ENCODE measurements around the gene SCLT1.
"Not testable (repeated sequence)": the region's sequence is repeated elsewhere in the genome, so short reads cannot be mapped to it uniquely, and the experiment has no call there.

SCLT1 gene

DNA sequence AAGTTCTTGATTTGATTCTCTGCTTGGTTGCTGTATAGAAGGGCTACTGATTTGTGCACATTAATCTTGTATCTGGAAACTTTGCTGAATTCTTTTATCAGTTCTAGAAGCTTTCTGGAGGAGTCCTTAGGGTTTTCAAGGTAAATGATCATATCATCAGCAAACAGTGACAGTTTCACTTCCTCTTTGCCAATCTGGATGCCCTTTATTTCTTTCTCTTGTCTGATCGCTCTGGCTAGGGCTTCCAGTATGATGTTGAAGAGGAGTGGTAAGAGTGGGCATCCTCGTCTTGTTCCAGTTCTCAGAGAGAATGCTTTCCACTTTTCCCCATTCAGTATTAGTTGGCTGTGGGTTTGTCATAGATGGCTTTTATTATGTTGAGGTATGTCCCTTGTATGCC, 23.8 kb downstream of the SCLT1 start:
- not testable (repeated sequence) for DNase-seq

GRCh38 chr4:129064717-129065116, 28.6 kb downstream of the SCLT1 start:
- no peak for DNase-seq

- DNase-seq: no peak
These were observed 29.7 kb downstream of the SCLT1 start for GRCh38 chr4:129063640-129064039.

GRCh38 chr4:129062580-129062979, 30.8 kb downstream of the SCLT1 start:
- DNase-seq: no peak

- no peak for DNase-seq
These were observed 34.3 kb downstream of the SCLT1 start for GRCh38 chr4:129059028-129059427.

- no peak for DNase-seq
These were observed 47.0 kb downstream of the SCLT1 start for GRCh38 chr4:129046055-129046959.

DNA sequence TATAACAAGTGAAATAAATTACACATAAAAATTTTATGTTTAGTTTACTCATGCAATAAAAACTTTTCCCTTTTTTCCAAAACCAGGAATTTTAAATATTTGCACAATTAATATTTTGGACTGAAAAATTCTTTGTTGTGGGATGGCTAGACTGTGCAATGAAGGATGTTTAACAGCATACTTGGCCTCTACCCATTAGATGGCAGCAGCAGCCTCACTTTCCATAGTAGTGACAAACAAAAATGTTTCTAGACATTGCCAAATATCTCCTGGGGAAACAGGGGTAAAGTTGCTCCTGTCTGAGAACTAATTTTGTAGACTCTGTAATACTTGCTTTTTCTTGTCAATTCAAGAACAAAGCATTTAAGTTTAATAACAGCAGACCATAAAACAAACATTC, 49.8 kb downstream of the SCLT1 start:
- DNase-seq: peak in 1 of 2 experiments; percentile 7

DNA sequence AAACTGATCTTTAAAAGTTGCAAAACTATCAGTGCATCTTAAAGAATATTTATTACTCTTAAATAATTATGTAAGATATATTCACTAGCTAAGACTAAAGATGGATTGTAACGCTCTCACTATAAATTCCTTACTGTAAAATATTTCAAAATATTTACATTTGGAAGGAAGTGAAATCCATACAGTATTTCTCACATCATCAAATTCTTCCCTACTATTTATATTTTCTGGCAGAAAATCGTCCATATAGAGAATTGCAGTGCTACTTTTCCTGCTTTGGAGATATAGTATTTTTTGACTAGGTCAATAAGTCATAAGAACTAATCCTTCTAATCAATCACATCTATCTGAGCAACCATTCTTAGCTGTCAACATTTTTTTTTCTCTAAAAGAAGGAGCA, 52.9 kb downstream of the SCLT1 start:
- DNase-seq: no peak

- no peak for DNase-seq
These were observed 56.2 kb downstream of the SCLT1 start for GRCh38 chr4:129037093-129037492.

DNA sequence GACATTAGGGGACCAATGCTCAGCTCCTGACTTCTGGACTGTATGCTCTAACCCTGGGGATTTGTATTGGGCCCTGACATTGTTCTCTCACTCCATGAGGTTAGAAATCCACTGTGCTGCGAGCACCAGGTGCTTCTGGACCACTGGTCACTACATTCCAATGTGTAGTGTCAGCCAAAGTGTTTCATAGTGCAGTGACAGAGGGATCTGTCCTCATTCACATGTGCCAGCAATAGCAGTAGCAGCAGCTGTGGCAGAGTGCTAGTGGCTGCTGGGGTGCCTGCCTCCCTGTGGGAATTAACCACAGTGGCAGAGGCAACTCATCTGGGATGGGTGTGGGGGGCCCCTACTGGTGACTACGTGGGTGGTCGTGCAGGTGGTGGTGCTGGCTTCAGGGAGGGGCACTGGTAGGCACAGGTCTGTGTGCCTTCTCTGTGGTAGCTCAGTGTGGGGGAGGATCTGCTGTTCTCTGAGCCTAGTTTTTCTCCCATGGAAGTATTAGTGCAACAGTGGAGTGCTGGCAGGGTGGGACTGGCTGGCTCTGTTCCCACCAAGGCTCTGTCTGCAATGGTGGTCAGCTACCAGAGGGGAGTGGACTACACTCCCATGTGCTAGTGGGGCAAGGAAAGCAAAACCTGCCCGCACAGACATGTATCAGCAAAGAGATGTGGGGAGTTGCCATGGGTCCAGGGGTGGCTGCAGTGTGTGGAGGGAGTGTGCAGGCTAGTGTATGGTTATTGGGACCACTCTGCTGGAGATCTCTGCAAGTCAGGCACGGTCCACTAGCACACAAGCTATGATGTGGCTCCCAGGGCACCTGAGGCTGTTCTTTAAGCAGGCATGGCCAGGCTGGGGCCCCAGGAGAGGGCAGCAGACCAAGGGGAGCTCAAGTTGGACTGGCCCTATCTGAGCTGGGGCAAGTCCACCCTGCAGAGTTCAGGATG, 78.5 kb downstream of the SCLT1 start:
- DNase-seq: no peak

GRCh38 chr4:129008096-129008495, 85.2 kb downstream of the SCLT1 start:
- no peak for DNase-seq

GRCh38 chr4:128986908-128987307, 106.4 kb downstream of the SCLT1 start:
- no peak for DNase-seq

DNA sequence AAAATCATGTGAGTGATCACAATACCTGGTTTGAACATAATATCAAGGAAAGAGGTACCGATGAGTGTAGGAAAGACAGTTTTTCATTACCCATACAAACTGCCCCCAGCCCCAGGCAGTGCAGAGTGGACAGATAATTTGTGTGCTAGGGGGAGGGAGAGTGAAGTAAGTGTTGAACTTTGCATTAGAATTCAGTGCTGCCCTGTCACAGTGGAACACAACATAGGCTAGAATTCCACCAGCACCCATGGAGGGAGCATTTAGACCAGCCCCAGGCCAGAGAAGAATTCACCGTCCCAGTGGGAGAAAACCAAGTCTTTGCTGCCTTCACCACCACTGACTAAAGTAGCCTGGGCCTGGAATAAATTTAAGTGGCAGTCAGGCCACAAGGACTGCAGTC, 107.3 kb downstream of the SCLT1 start:
- DNase-seq: no peak

DNA sequence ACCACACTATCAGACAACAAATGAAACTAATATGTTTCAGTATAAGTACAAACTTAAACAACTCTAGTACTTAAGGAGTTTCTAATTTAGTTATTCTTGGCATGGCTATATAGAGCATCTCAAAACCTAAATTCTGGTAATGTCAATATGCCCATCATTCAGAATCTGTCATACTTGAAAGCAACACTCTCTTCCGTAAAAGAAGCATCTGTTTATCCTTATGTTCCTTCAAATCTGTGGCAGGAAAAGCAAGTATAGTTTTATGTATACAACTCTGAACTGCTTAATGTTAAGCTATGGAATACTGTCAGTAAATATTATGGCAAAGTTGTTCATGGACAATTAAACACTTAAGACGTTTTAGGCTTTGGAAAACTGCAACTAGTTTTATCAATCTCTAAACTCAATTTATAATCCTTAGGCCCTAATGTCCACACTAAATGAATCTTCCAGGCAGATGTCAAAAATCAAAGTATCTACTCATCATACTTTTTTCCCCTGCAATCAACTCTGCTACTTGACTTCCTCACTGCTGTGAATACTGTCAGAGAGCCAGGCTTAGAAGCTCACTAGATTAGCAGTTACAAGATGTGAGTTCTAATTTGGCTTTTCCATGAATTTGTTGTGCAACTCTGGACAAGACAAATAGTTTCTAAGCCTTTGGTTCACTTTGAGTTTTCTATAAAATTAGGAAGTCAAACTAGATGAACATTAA, 109.4 kb downstream of the SCLT1 start:
- DNase-seq: peak; percentile 3 to 30

DNA sequence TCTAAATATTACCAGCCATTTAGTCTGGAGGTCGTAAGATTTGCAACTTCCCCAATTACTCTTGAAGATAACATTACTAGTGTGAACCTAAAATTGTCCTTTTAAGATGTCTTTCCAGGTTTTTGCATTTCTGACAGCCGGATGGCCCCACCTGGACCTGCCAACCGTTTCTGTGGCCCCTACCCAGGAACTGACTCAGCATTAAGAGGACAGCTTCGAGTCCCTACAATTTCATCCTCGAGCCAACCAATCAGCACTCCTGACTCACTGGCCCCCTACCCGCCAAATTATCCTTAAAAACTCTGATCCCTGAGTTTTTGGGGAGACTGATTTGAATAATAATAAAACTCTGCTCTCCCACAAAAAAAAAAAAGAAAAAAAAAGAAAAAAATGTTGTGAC, 112.0 kb downstream of the SCLT1 start:
- no peak for DNase-seq

DNA sequence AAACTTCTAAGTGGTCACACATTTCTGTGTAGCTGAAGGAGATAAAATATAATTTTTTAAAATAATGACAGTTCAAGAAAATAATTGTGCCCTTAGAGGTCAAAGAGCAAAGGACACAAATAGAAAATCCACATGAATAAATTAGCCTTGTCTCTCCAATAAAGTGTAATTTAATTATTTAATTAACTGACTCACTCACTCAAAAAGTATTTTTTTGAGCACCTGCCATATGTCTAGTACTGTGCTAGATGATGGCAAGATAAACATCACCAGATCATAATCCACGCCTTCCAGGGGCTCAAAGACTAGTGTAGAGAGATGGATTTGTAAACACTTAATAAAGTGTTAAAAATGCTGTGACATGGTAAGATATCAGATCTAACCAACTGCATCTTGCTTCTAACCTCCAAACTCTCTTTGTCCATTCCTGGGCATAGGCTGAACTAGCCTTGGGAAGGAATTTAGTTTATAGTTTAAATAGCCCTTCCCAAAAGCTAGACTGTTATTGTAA, 112.5 kb downstream of the SCLT1 start:
- peak in 1 of 2 experiments; percentile 1 for DNase-seq

GRCh38 chr4:128979934-128980333, 113.4 kb downstream of the SCLT1 start:
- peak; percentile 34 to 78 for DNase-seq

DNA sequence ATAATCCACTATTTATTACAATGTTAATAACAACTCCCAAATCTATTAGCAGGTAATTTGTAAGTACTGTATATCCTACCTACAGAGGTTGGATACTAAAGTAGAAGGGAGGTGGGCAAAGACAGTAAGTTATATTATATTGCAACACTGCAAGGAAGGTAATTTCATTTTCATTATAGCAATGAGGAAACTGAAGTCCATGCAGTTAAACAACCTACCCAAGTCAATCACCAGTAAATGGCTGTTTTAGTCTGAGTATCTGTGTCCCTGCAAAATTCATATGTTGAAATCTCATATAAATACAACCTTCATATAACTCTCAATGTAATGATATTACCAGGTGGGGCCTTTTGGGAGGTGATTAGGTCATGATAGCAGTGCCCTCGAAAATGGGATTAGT, 114.4 kb downstream of the SCLT1 start:
- DNase-seq: no peak

- DNase-seq: peak; percentile 15 to 39
These were observed 119.2 kb downstream of the SCLT1 start for GRCh38 chr4:128974136-128974581.

DNA sequence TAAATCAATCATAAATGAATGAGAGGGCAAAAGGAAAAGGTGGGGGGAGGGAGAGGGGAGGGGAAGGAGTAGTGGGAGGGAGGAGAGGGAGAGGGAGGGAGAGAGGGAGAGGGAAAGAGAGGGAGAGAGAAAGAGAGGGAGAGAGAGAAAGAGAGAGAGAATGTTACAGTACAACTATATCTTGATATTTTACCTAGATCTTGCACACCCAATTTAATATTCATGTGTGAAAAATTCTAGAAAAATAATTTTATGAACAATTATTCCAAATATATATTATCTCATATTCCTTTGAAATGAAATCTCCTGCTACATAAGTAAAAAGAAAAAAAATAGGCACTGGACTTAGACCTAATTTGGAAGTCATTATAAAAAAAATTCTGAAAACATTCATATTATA, 120.0 kb downstream of the SCLT1 start:
- no peak for DNase-seq

- no peak for DNase-seq
These were observed 131.9 kb downstream of the SCLT1 start for GRCh38 chr4:128961405-128961804.

- no peak for DNase-seq
These were observed 135.1 kb downstream of the SCLT1 start for GRCh38 chr4:128958194-128958593.

DNA sequence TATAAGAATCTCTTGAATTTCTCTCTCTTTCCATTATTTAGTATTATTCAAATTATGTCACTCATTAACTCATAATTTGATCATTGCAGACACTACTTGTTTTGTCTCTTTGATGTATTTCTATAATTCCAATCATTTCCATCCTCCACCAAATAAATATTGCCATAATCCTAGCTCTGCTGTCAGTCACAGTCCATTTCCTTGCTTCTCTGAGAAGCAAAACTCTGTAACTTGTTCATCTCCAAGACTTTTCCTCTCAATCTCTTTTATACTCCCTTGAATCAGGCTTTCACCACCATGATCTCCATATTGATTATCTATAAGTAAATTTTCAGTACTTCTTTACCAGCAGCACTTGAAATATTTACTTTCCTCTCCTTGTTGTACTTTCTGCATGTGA, 135.9 kb downstream of the SCLT1 start:
- no peak for DNase-seq
